ENCODE data around the gene HOMEZ. TPM values are rescaled to one million over a fixed set of nuclear protein-coding genes. Genes with fewer than 3 reads are reported as not detected.

Gene HOMEZ
- total and polyA plus RNA-seq, 2 of the 8 experiments (the other 6 are each of a cell fraction or from before 2014, with no cell fraction given) = 9.1 to 15.9 TPM

DNA sequence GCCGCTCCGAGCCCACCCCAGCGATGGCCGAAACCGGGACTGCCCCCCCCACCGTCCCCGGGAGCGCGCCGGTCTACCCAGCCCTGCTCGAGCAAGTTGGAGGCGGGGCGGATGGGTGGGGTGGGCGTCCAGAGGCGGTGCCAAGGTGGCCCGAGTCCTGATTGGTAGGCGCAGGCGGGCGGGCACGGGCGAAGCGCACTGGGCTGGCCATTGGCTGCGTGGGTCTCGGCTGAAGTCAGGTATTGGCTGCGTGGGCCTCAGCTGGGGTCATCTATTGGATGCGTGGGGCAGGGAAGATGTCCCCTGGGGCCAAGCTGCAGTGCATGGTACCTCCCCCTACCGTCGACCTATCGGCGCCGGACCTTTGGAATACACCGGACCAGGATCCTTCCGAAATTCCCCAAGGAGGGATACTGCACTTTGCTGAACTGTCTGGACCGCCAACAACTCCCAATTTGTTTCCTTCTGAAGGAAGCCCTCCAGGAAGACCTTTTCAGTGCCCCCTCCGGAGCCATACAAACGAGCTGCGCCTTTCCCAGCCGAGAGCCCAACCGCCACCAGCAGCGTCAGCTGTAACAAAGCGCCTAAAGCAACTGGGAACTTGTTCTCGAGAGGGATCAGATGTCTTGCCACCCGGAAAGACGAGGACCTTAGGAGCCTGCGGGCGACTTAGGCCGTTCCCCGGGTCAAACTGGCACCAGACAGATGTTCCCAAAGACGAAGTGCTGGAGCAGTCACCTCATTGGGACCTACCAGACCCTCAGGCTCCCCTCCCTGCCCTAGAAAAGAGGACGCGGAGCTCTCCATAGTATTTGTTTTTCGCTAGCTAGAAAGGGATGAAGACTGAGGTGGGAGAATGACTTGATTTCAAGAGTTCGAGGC lies at the start of gene HOMEZ (continued):
- TF ChIP-seq RAD21 (IDR thresholded peaks at IDR 0.05 in 1 of 2, conservative IDR thresholded peaks at IDR 0.05 in 1 of 2; ENCODE audit: low read depth in 2 of 2, low read length in 2 of 2) = no peak
- TF ChIP-seq SIN3A (conservative IDR thresholded peaks at IDR 0.05 in 1 of 2, IDR thresholded peaks at IDR 0.05 in 1 of 2; ENCODE audit: low read depth in 1 of 2, low read length in 2 of 2) = 0 out of 4 replicates have a peak, but pooled peaks have one; percentile 36 to 63
- TF ChIP-seq KDM4A (IDR thresholded peaks at IDR 0.05; ENCODE audit: low read depth, low read length, severe bottlenecking) = peak; percentile 37
- no peak for TF ChIP-seq POU5F1 (IDR thresholded peaks at IDR 0.05; ENCODE audit: low read depth, low read length)
- TF ChIP-seq CREB1 (IDR thresholded peaks at IDR 0.05) = peak; percentile 57; the same call in 1 of the 2 replicates
- TF ChIP-seq BACH1 (IDR thresholded peaks at IDR 0.05; ENCODE audit: low read length) = peak; percentile 88
- no peak for TF ChIP-seq GTF2F1 (IDR thresholded peaks at IDR 0.05; ENCODE audit: borderline replicate concordance, low read depth, low read length)
- no peak for TF ChIP-seq JUND (IDR thresholded peaks at IDR 0.05; ENCODE audit: low read length)
- TF ChIP-seq SIRT6 (IDR thresholded peaks at IDR 0.05; ENCODE audit: low read length) = no peak
- no peak for TF ChIP-seq BRCA1 (IDR thresholded peaks at IDR 0.05; ENCODE audit: low read depth, low read length)
- no peak for TF ChIP-seq HDAC6 (IDR thresholded peaks at IDR 0.05; ENCODE audit: low read depth, low read length)
- no peak for TF ChIP-seq FOSL1 (IDR thresholded peaks at IDR 0.05; ENCODE audit: insufficient read depth, low read depth, low read length)
- TF ChIP-seq SUZ12 (IDR thresholded peaks at IDR 0.05; ENCODE audit: low read length) = no peak
- TF ChIP-seq BCL11A (IDR thresholded peaks at IDR 0.05; ENCODE audit: low read depth in 2 of 2, low read length in 2 of 2) = no peak

Data from H1 (cell line).